HG03378 (cell line): ENCODE data around the gene CBFA2T3.

Experiments
- ATAC-seq: cut with Tn5 transposase; IDR thresholded peaks from one replicate; pipeline ENCODE4 v1.9.1; 2021; ENCODE audit warnings: mild to moderate bottlenecking, moderate library complexity; ENCODE audit not compliant: unreplicated experiment

CBFA2T3 gene

GRCh38 chr16:88940862-88941817, 35.9 kb downstream of the CBFA2T3 start:
- ATAC-seq: no peak

DNA sequence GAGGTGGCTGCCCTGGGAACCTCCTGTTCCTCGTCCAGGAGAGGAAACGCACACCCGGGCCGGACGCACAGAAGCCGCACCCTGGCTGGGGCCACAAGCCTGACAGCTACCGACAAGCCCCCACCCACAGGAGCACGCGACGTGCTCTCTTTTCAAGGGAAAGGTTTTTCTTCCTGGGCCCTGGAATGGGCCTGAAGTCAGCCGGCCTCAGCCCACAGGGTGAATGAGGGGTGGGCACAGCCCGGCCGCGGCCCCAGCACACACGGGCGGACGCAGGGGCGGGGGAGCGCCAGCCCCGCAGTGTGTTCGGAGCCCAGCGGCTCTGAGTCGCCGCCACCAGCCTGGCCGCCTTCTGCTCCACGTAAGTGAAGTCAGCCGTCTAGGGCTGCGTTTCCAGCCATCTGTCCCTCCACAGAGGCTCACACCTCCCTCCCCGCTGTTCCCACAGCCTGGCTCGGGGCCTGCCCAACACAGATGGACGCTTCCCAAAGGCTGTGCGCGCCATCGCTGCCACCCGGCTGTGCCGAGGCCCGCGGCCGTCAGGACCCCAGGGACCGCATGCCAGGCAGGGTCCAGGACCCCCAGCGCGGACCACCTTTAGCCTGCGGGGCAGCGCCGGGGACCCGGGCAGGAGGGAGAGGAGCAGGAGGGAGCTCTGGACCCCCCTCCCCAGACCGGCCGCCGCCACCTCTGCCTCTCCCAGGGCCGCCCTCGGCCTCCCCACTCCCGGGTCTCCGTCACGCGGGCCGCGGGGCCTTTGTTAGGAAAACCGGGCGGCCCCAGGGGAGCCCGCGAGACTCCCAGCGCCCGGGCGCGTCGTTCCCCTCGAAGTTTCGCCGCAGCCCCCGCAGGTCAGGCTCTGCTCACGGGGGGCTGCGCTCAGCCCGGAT, 36.8 kb downstream of the CBFA2T3 start:
- no peak for ATAC-seq

- no peak for ATAC-seq
Observed at GRCh38 chr16:88939245-88939971, 37.6 kb downstream of the CBFA2T3 start.

- no peak for ATAC-seq
Observed at GRCh38 chr16:88938777-88939244, 38.2 kb downstream of the CBFA2T3 start.

DNA sequence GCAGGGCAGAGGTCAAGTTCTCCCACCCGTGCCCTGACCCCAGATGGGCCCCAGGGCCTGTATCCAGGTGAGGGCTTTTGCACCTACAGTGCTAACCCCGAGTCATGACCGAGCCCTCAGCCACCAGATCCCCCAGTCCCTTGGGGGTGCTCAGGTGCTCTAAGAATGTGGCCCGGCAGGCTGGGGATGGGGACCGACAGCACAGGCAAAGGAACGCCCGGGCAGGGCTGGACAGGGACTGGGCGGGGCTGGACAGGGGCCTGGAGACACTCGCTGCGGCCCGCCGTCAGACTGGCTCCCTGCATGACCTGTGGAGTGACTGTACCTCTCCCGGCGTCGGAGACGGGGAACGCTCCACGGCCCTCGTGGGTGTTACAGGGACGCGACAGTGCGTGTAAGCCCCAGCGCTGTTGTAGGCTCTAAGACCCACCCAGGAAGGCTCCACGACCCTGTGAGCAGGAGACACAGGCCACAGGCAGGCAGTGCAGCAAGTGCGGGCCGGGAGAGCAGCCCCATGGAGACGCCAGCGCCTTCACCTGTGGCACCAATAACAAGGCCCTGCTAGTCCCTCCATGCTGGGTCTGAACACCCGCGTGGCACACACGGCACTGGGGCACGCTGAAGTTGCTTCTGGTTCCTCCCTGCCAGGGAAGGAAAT, 38.8 kb downstream of the CBFA2T3 start:
- ATAC-seq: no peak

DNA sequence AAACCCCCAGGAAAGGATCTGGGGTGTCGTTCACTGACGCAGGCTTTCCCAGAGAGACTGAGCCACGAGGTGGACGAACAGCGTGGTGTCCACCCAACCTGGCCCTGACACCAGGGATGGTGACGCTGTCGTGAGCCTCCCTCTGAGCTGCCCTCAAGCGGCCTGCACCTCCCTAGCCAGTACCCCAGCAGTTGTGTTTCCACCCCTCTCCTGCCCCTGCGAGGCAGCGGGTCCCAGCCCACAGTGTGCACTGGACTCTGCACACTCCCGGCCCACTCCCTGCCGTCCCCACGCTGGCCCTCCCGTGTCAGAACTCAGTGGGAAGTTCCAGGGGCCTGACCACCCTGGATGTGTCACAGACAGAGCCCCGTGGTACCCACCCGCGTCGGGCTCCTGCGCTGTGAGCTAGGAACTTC, 39.8 kb downstream of the CBFA2T3 start:
- ATAC-seq: no peak

- ATAC-seq: no peak
Observed at GRCh38 chr16:88936556-88937205, 40.3 kb downstream of the CBFA2T3 start.

DNA sequence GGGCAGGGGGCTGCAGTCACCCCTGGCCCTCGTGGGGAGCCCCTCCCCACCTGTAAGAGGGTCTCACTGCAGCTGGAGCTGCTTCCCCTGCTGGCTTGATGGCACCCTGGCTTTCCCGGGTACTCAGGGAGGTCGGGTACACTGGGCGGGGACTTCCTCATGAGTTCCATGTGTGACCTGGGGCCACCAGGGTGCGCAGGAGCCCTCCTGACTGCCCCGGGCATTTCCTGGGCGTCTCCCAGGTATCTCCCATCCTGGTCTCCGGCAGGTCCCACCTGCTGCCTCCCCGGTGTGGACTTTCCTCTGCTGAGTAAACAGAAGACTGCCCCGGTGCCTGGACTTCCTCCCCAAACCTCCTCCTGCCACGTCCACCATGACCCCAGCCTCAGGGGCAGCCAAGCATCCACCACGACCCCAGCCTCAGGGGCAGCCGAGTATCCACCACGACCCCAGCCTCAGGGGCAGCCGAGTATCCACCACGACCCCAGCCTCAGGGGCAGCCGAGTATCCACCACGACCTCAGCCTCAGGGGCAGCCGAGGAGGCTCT, 40.9 kb downstream of the CBFA2T3 start:
- no peak for ATAC-seq

GRCh38 chr16:88934066-88934667, 42.8 kb downstream of the CBFA2T3 start:
- ATAC-seq: no peak

- ATAC-seq: no peak
Observed at GRCh38 chr16:88932929-88933328, 44.1 kb downstream of the CBFA2T3 start.

- ATAC-seq: no peak
Observed at GRCh38 chr16:88931936-88932335, 45.1 kb downstream of the CBFA2T3 start.

DNA sequence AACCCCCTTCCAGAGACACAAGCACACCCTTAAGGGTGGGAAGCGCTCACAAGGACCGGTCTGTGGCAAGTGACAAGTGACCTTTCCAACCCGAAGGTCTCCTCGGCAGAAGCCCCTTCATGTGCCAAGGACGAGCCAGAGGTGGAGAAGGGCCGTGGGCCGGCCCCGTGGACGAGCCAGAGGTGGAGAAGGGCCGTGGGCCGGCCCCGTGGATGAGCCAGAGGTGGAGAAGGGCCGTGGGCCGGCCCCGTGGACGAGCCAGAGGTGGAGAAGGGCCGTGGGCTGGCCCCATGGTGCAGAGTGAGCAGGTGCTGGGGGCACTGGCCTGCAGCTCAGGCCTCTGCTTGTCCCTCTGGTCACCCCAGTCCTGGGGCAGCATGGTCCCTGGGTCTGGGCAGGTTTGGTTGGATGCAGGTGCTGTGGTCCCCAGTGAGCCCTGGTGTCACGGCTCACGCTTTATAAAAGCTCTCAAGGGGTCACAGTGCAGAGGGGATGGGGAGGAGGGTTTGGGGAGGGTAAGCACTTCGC, 45.6 kb downstream of the CBFA2T3 start:
- no peak for ATAC-seq

- no peak for ATAC-seq
Observed at GRCh38 chr16:88930716-88931115, 46.3 kb downstream of the CBFA2T3 start.

DNA sequence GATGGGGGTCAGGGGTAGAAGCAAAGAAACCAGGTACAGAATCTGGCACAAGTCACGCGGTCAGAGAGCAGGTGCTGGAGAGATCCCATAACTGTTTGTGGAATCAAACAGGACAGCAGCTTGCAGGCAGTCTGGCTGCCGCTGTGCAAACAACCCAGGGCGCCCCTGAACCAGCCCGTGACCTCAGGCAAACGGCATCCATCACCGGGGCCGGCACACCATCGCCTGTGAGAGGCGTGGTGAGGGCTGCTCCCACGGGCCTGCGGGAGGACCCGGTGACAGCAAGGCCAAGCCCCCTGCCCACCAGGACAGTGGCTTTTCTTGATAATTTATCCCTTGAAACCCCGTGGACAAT, 47.9 kb downstream of the CBFA2T3 start:
- ATAC-seq: no peak

DNA sequence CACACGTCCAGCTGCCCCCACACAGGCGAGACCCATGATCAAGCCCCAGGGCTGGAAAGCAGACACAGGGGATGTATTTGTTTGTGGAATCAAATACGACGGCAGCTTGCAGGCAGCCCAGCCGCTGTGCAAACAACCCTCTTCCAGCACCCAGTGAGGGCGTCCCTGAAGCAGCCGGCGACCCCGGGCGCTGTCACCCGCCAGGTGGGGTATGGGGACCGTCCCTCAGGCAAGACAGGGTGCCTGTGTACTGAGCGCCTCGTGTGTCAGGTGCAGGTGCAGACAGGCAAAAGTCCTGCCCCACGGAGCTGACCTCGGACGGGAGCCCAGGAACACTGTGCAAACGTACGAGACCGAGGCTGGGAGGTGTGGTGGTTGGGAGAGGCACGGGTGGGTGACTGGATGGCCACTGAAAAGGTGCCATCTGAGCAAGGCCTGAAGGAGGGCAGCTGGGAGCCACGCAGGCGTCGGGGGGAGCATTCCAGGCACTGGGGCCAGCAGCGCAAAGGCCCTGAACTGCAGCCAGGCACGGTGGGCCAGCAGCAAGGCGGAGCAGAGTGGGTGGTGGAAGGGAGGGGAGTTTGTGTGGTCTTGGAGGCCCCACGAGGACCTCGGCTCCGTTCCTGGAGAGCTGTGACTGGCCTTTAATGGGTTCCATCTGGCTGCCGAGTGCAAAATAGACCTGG, 48.5 kb downstream of the CBFA2T3 start:
- ATAC-seq: no peak

DNA sequence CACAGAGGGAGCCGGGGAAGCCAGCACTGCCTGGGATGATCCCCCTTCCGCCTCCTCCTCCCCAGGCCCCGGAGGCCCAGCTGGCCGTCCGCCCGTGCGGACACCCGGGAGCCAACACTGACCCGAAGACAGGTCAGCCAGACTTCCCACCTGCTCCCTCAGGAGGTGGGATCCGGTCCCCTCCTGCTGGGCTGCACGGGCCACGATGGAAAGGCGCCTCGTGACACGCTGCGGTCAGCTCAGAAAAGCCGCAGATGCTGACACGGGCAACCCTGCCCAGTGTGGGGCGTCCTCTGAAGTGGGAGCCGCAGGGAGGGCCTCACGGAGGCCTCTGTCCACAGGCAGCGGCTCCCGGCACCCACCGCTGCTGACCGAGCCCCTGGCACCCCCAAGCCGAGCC, 49.3 kb downstream of the CBFA2T3 start:
- no peak for ATAC-seq

DNA sequence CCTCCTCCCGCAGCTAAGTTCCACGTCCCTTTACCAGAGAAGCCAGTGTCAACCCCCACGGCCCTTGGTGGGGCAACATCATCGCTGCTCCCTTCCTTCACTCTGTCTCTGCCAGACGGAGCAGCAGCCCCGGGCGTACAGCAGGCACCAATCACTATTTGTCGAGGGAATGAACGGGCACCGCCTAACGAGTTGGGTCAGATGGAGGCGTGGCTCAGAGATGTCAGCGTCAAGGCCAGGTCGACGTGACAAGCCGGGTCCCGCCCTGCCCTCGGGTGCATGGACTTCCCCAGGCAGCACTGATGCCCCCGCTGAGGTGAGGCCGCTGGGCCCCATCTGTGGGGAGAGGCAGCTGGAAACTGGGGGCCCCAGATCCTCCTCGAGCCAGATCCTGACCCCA, 50.0 kb downstream of the CBFA2T3 start:
- ATAC-seq: no peak

DNA sequence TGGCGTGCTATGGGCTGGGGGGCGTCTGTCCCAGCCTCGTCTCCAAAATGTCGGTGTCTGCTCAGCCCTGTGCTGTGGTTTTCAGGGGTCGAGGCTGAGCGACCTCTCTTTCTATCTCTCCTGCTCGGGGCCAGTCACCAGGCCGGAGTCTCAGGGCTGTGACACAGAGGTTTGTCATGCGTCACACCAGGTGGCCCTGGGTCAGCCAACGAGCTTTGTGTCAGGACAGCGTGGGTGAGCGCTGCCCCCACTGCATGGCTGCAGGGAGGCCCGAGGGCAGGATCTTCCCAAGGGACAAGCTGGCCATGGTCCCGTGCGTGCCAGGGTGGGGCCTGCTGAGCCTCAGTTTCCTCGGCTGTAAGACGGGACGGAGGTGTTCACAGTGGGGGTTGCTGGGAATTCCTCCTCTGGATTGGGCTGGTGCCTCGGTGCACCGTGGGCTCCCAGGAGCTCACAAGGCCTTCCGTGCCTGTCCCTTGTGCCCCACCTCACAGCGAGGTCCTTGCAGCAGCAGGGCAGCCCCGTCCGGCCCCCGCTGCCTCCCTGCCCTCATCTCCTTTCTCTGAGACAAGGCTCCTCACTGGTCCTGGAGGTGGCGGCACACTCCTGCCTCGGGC, 50.5 kb downstream of the CBFA2T3 start:
- ATAC-seq: no peak
